ENCODE measurements around the gene VPREB3.

The VPREB3 gene

GRCh38 chr22:23754220-23754919, at the start of gene VPREB3:
TSS of gene VPREB3 (minus strand) at chr22:23754425. CDS start at chr22:23754363, 62 bp downstream.
- in situ Hi-C loops (cut with MboI; ENCODE audit: low sequenced_read_pairs), result no loop called here

- in situ Hi-C loops (cut with MboI; ENCODE audit: low sequenced_read_pairs), result no loop called here
Observed at GRCh38 chr22:23803001-23803819, 49.0 kb upstream of the VPREB3 start.

GRCh38 chr22:23801886-23802377, 47.7 kb upstream of the VPREB3 start:
- in situ Hi-C loops (cut with MboI; ENCODE audit: low sequenced_read_pairs), result no loop called here

- in situ Hi-C loops (cut with MboI; ENCODE audit: low sequenced_read_pairs), result no loop called here
Observed at GRCh38 chr22:23801238-23801821, 47.1 kb upstream of the VPREB3 start.

- in situ Hi-C loops (cut with MboI; ENCODE audit: low sequenced_read_pairs), result no loop called here
Observed at GRCh38 chr22:23800297-23801237, 46.3 kb upstream of the VPREB3 start.

- in situ Hi-C loops (cut with MboI; ENCODE audit: low sequenced_read_pairs), result no loop called here
Observed at GRCh38 chr22:23796461-23796860, 42.2 kb upstream of the VPREB3 start.

GRCh38 chr22:23793326-23793725, 39.1 kb upstream of the VPREB3 start:
- in situ Hi-C loops (cut with MboI; ENCODE audit: low sequenced_read_pairs), result no loop called here

GRCh38 chr22:23791738-23792645, 37.8 kb upstream of the VPREB3 start:
- in situ Hi-C loops (cut with MboI; ENCODE audit: low sequenced_read_pairs), result no loop called here

GRCh38 chr22:23790819-23791737, 36.9 kb upstream of the VPREB3 start:
- in situ Hi-C loops (cut with MboI; ENCODE audit: low sequenced_read_pairs), result no loop called here

- in situ Hi-C loops (cut with MboI; ENCODE audit: low sequenced_read_pairs), result no loop called here
Observed at GRCh38 chr22:23789638-23790037, 35.4 kb upstream of the VPREB3 start.

GRCh38 chr22:23789121-23789520, 34.9 kb upstream of the VPREB3 start:
- in situ Hi-C loops (cut with MboI; ENCODE audit: low sequenced_read_pairs), result no loop called here

- in situ Hi-C loops (cut with MboI; ENCODE audit: low sequenced_read_pairs), result no loop called here
Observed at GRCh38 chr22:23787910-23788309, 33.7 kb upstream of the VPREB3 start.

GRCh38 chr22:23787600-23787896, 33.3 kb upstream of the VPREB3 start:
- in situ Hi-C loops (cut with MboI; ENCODE audit: low sequenced_read_pairs), result no loop called here

GRCh38 chr22:23786752-23787599, 32.8 kb upstream of the VPREB3 start, which contains the start of gene SMARCB1:
TSS of gene SMARCB1 (plus strand) at chr22:23786966. CDS start at chr22:23787170, 204 bp downstream.
- in situ Hi-C loops (cut with MboI; ENCODE audit: low sequenced_read_pairs), result no loop called here

- in situ Hi-C loops (cut with MboI; ENCODE audit: low sequenced_read_pairs), result no loop called here
Observed at GRCh38 chr22:23786261-23786710, 32.1 kb upstream of the VPREB3 start.

GRCh38 chr22:23784215-23784732, 30.0 kb upstream of the VPREB3 start:
- in situ Hi-C loops (cut with MboI; ENCODE audit: low sequenced_read_pairs), result no loop called here

Data from HL-60/S4 treated with retinoic acid at 250 ng/mL for 4 days and 3 days (cell line).